Activated CD4-positive, alpha-beta T cell treated with anti-CD3 and anti-CD28 coated beads for 48 hours (primary cell): ENCODE data around the gene ENTPD2.
"Not testable (repeated sequence)": the region's sequence is repeated elsewhere in the genome, so short reads cannot be mapped to it uniquely, and the experiment has no call there.

Experiments
- DNase-seq: peaks from one replicate; pipeline ENCODE4 v3.0.0-alpha.2; 2020

The ENTPD2 gene

DNA sequence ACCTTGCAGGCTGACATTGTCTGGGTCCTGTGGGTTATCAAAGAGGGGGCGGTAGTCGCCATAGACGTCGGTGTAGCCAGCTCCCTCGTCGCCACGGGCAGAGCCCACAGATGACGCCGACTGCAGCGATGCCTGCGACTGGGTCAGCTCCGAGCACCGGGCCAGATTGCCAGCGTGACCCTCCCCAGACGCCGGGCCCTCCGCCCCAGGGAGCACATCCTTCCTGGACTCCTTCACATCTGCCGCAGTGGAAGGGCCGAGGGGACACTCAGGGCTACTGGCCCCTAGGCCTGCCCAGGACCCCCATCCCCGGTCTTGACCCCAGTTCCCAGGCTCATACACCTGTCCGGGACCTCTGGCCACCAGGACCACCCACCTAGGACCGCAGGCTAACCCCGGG lies 39.7 kb downstream of the ENTPD2 start:
- no peak for DNase-seq

DNA sequence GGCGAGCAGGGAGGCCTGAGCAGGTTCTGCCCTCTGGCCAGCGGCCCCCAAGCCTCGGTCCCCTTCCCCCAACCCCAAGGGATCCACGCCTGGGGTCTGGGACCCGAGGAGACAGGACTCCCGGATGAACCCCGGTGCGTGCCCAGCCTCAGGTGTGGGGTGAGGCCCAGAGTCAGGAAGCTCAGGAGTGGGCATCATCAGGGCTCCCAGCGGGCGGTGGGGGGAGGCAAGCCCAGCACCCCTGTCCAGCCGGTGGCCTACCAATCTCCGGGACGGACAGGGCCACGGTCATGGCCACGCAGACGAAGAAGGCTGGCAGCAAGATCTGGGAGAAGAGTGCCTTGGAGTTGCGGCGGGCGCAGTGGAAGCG lies 40.3 kb downstream of the ENTPD2 start:
- DNase-seq = no peak

DNA sequence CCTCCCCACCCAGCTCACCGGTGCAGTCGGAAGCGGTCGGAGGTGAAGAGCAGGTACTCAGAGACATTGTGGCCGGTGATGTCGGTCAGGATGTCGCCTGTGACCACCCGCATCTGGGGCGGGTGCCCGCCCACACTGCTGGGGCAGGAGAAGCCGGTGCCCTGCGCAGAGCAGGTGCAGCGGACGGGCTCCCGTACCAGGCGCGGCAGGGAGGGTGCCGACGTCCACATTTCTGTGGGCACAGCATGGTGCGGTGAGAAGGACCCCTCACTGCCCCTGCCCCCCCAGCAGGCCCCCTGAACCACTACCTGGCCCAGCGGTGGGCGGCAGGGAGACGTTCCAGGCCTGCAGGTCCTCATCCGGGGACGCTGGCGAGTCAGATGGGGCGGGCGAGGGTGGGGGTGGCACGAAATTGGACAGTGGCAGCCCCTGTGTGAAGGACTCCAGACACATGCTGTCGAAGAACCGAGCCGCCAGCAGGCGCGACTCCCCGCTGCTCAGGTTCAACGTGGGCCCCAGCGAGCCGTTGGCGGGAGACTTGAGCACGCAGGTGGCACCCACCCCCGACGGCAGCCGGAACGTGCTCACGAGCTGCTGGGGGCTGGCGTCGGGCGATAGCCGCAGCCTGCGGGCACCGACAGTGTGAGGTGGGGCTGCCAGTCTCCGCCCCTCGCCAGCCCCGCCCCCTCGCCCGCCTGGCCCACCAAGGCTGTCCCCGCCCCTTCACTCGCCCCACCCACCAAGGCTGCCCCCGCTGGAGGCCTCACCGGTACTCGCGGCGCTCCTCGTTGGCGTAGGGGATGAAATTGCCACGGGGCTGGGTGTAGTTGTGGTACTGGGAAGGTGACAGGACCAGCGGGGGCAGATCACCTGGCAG lies 40.9 kb downstream of the ENTPD2 start:
- no peak for DNase-seq

DNA sequence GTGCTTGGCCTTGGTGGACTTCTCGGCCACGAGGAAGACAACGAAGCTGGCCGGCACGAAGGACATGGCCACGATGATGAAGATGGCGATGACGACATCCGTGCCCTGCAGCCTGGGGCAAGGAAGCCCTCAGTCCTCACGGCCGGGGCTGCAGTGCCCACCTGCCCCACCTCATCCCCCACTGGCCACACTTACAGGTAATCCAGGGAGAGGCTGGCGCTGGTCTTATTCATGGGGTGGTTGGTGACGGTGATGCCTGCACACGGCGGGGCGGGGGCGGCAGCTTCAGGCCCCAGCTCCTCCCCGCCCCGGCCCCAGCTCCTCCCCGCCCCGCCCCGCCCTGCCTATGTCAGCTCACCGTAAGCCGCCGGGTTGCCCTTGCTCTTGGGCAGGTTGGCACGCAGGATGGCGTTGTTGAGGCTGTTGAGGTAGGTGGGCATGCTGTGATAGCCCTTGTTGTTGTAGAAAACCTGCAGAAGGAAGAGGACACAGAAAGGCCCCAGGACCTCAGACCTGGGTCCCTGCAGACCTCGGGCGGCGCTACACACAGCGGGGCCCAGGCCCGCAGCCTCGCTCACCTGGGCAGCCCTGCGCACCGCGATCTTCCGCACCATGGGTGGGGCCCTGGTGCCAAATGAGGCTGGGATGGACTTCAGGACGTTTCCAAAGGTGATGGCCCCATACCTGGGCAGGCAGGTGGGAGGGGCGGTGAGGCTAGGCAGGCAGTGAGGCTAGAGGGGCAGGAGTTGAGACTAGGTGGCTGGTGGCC lies 41.8 kb downstream of the ENTPD2 start:
- no peak for DNase-seq

DNA sequence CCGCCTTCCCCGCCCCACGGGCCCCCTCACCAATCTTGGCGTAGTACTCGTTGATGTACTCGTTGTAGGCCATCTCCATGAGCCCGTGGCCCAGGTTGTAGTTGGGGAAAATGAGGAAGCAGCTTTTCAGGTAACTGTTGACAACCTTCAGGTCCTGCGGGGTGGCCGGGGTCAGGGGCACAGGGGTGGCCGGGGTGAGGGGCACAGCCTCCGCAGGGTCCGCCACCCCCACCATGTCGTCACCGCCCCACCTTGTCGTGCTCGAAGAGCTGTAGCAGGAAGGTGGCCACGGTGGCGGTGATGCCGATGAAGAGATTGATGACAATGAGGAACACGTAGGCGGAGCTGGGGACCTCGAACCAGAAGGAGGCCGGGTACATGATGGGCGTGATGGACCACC lies 42.7 kb downstream of the ENTPD2 start:
- no peak for DNase-seq

DNA sequence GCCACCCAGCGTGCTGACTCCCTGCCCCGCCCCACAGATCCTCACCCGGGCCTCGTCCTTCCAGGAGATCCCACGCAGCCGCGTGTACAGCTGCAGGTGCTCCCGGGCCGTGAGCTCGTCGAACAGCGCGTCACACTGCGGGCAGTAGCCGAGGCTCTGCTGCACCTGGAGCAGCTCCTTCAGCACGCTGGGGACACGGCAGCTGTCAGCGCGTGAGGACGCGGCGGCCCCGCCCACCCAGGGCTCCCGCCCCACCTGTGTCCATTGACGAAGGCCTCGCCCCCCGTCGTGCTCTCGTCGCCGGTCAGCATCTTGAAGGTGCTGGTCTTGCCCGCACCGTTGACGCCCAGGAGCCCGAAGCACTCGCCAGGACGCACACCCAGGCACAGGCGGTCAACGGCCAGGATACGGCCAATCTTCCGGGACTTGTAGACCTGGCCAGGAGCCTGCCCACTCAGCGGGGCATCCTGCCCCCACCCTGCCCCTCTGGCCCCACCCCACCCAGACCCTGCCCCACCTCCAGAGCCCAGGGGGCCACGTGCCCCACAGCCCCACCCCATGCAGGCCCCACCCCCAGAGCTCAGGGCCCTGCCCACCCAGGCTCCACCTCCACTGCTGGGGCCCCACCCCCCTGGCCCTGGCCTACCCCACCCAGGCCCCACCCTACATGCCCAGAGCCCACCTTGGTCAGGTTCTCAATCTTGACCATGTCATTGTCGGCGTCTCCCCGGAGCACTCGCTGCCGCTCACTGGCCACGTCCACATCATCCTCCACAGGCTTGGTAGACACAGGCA lies 43.7 kb downstream of the ENTPD2 start:
- no peak for DNase-seq

DNA sequence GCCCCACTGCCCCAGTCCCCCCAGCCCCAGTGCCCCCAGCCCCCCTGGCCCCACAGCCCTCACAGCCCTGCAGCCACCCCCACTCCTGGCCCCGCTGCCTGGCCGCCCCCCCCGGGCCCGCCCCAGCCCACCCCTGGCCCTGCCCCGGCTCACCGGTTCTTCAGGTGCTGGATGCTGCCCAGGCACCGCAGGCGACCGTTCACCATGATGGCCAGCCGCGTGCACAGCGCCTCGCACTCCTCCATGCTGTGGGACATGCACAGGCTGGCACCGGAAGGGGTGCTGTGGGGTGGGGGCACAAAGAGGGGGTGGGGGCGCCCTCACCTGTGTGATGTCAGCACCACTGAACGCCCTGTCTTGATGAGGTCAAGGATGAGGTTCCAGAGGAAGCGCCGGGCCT lies 44.6 kb downstream of the ENTPD2 start:
- DNase-seq = no peak

DNA sequence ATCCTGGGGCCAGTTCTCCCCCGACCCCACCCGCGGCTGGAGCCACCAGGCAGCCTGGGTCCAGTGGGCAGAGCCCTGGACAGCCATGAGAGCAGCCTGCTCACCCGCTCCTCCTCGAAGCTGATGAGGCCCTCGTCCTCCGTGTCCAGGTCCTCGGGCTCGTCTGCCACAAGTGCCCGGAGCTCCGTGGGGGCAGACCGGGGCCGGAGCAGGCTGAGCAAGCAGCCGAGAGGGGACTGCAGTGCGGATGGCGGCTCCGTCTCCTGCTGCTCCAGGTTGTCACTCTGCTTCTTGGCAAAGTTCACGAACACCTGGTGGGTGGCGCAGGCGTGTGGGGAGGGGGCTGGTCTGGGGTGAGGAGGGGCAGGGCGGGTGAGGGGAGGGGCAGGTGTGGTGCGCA lies 45.5 kb downstream of the ENTPD2 start:
- DNase-seq = no peak

DNA sequence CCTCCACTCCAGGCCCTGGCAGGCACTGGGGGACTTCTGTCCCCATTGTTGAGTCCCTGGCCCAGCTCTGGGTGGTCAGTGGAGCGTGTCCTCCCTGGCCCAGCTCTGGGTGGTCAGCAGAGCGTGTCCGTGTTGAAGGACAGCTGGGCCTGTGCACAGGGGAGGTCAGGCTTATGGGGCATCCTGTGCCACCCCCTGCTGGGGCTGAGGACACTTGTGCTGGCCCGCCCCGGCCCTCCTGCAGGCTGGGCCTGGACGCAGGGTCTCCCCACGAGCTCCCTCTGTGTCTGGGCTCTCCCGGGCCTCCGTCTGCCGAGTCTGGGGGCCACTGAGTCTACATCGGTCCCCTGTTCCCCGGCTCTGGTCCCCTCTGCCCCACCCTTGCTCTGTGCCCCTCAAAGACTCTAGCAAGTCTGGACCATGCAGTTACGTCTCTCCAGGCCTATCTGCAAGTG lies 46.0 kb downstream of the ENTPD2 start:
- no peak for DNase-seq

DNA sequence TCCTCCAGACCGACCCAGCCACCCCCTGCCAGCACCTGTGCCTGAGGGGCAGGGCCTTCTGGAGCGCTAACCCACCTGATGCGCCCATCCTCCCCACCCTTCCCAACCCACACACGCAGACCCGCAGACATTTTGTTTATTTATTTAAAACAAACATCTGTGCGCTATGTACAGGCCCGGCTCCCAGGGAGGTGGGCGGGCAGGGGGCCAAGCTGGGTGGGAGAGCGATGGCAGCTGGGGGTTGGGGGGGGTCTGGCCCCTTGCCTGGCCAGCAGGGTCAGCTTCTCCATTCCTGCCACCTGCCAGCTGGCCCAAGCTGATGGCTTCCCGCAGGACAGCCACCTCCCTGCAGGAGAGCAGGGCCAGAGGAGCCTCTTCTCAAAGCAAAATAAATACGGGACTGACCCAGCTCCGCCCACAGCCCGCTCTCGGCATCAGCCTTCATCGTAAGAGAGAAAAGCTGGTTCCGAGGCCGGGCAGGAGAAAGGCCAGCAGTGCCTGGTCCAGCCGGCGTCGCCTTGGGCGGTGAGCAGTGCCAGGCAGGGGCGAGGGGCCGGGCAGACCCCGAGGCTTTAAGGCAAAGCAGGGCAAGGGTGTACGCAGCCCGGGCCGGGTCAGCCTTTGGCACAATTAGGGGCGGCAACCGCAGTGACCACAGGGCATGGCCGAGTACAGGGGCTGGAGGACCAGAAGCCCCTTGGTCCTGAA lies 46.6 kb downstream of the ENTPD2 start:
- no peak for DNase-seq

DNA sequence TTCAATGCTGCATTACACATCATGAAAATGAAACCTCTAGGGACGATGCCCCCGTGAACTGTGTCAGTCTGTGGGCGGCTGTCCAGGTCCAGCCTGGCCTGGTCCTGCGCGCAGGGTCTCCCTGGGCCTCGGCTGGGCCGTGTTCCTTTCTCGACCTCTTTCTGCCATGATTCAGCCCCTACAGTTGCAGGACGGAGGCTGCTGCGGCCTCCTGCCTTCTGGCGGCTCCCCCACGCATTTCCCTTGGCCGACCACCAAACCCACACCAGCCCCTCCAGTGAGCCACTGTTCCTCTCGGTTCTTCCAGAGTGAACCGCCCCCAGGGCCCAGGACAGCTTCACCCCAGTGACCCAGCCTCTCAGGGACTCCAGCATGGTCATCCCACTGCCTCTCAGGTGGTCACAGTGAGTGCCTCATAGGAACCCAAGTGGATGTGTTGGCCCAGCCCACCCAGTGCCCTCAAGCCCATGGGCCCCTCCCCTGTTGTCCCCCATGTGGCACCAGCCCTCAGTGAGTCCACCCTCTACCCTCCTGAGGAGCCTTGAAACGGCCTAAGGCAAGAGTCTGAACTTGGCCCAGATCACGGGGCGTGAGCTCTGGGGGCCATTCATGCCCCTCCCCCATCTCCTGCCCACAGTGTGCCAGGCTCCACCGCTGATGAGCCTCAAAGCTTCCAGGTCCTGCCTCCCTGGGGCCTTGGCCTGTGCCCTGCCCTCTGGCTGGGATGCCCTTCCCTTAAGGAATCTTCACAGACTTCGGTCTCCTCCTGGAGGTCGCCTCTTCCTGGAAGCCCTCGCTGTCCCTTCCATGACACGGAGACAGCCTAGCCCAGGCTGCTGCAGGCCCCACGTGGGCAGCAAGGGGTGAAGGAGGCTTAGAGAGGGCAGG lies 47.5 kb downstream of the ENTPD2 start:
- DNase-seq = no peak

DNA sequence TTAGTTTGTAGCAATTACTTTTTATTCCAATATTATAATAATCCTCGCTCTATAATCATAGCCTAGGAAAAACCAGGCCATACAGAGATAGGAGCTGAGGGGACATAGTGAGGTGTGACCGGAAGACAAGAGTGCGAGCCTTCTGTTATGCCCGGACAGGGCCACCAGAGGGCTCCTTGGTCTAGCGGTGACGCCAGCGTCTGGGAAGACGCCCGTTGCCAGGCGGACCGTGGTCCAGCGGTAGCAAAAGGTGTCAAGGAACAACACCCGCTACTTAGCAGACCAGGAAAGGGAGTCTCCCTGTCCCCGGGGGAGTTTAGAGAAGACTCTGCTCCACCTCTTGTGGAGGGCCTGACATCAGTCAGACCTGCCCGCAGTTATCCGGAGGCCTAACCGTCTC lies 49.6 kb downstream of the ENTPD2 start:
- not testable (repeated sequence) for DNase-seq

DNA sequence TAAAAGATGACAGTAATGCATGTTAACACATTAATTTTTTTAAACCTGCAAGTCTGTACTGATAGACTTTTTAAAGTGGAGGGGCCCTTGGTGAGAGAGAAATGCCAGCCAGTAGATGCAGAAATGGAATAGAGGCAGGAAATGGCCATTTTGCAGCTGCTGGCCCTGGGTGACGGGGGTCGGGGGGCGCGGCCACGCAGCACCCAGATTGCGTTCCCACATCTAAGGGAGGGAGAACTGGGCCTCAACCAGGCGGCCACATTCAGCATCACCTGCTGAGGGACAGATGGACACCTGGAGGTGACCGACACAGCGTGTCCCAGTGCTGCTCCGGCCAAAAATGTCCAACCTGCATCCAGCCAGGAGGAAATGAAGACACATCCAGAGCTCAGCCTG lies 51.2 kb downstream of the ENTPD2 start:
- DNase-seq = no peak

DNA sequence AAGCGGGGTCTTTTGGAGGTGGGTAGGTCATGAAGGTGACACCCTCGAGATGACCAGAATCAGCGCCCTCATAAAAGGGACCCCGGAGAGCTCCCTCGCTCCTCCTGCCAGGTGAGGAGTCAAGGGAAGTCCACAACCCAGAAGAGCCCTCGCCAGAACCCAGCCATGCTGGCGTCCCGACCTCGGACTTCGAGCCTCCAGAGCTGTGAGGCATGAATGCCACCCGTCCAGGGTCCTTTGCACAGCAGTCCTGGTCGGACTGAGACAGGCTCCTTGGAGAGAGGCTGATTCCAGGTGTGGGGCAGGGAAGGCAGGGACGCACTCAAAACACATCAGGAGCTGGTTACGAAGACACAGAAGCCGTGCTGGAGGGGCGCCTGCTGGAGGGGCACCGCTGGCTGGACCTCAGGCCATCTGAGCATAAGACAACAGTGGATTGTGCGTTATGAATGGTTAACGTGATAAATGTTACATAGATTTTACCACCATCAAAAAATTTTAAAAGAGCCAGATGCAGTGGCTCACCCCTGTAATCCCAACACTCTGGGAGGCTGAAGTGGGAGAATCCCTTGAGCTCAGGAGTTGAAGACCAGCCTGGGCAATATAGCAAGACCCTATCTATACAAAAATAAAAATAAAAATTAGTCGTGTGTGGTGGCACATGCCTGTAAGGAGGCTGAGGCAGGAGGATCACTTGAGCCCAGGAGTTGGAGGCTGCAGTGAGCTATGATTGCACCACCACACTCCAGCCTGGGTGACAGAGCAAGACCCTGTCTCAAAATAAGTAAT lies 51.8 kb downstream of the ENTPD2 start:
- no peak for DNase-seq

DNA sequence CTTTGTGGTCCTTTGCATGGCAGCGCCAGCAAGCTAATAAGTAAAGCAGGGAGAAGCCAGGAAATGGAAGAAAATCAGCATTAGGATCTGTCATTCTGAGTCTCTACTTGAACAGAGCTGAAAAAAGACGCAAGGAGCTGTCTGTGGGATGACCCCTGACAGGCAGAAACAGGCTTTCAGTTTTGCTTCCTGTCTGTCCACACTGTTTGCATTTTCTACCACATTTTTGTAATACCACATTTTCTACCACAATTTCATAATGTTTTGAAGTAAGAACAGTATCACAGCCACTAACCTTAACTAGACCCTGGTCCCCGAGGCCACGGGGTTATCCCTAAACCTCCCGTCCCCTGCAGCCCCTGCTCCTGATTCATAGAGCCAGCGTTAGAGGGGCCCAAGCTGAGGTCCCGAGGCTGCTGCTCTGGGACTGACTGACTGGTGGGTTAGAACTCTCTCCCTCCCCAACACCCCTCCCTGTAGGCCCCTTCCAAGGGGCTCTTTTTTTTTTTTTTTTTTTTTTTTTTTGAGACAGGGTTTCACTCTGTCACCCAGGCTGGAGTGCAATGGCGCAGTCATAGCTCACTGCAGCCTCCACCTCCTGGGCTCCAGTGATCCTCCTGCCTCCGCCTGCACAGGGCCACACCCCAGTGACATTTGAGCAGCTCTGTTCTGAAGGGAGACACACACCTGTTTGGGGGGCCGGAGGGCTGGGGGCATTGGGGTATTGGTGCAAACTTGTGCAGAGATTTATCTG lies 53.5 kb downstream of the ENTPD2 start:
- no peak for DNase-seq
